ENCODE data around the gene DNAJC6.
"Not testable (repeated sequence)": the region's sequence is repeated elsewhere in the genome, so short reads cannot be mapped to it uniquely, and the experiment has no call there.

The DNAJC6 gene

DNA sequence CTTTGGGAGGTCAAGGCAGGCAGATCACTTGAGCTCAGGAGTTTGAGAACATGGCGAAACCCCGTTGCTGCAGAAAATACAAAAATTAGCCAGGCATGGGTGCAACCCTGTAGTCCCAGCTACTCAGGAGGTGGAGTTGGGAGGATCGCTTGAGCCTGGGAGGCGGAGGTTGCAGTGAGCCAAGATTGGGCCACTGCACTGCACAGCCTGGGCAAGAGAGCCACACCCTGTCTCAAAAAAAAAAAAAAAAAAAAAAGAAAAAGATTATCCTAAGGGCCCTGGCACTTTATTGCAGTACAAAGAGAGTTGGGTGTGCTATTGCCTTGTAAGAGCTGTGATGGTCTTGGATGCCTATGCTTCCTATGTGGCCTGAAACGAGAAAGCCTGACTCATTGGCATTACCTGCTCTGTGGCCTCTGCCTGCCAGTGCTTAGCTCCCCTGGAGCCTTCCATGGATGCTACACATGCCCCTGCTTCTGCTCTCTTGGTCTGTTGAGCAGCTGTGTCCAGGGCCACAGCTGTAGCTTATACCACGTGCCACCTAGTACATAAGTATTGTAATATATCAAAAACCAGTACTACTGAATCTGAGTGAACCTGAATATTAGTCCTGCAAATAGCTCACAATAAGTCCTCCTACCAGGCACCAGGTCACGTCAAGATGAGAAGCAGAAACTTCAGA, 45.8 kb downstream of the DNAJC6 start:
- DNase-seq (ENCODE audit: low read depth in 2 of 2): no peak

DNA sequence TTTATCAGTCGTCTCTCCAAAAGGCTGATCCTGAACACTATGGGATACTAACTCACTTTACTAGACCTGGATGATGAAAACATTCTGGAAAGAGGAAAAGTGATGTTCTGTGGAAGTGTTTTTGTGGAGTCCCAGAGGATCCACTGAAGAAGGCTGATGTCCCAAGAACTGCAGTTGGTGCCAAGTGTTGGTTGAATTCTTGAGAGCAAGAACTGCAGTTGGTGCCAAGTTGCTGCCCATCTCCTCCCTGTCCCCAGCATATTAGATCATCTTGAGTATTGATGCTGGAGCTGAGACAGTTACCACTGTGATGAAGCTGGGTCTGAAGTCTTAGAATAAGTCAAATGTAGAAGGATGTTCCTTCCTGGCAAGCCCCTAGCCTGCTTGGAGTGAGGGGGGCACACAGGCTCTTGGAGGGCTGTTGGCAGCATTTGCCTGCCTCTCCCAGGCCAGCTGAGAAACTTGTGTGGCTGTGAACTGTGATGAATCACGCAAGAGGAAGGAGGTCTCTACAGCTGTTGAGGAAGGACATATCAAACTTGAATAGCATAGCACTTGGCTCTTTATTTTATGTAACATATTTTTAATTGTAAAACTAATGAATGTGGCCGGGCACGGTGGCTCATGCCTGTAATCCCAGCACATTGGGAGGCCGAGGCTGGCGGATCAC, 48.1 kb downstream of the DNAJC6 start:
- no peak for DNase-seq (ENCODE audit: low read depth in 2 of 2)

DNA sequence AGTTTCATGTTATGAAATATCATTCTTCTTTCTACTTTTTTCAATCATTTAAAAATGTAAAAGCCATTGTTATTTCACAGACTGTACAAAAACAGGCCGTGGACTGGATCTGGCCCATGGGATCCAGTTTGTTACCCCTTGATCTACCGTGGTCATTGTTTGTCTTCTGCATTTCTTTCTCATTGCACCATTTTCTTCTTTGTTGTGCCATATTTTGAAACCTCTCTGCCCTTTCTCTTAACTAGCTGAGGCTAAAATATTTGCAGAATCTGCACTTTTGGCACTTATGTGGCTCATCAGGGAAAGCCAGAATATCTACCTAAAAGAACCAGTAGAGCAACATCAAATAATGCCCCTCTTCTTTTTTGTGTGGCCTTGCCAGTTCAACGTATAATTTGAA, 50.5 kb downstream of the DNAJC6 start:
- DNase-seq (ENCODE audit: low read depth in 2 of 2): no peak

DNA sequence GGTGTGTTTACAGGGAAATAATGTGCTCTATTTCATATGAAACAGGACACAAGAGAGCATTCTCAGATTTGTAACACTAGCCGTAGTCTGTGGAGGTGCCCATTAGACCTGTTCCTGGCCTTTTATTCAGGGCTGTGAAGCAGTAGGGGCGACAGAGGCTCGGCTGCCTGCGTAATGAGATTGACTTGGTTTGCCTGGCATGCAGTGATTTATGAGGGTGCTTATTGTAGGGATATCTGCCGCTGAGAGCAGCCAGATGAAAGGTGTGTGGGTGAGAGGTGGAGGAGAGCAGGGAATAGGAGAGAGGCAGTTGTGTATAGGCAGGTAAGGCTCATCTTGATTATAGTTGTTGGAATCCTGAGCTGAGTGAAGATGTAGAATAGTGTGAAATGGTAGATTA, 51.3 kb downstream of the DNAJC6 start:
- DNase-seq (ENCODE audit: low read depth in 2 of 2): no peak

DNA sequence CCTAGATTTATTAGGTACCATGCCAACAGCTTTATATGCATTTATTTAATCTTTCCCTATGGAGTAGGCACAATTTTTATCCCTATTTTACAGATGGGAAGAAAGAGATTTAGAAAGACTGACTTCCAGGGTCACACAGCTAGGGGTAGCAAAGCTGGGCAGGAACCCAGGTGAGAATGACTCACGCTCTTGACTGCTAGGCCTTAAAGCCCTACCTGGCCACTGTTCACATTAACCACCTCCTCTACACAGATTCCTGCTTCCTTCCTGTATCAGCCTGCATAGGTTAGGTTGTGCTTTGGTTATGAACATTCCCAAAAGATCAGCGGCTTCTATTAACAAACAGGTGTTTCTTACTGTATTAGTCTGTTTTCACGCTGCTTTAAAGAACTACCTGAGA, 53.2 kb downstream of the DNAJC6 start:
- no peak for DNase-seq (ENCODE audit: low read depth in 2 of 2)

DNA sequence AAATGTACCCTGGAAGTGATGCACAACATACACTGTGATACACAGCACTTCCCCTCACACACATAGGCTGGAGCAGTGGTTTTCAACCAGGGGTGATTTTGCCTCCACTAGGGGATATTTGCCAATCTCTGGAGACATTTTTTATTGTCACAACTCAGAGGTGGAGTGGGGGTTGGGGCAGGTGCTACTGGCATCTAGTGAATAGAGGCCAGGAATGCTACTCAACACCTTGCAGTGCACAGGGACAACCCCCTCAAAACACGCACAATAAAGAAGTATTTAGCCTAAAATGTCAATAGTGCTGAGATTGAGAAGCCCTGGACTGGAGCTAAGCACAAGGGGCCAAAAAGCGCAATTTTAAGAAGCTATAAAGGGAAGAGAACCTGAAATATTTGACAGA, 54.1 kb downstream of the DNAJC6 start:
- no peak for DNase-seq (ENCODE audit: low read depth in 2 of 2)

DNA sequence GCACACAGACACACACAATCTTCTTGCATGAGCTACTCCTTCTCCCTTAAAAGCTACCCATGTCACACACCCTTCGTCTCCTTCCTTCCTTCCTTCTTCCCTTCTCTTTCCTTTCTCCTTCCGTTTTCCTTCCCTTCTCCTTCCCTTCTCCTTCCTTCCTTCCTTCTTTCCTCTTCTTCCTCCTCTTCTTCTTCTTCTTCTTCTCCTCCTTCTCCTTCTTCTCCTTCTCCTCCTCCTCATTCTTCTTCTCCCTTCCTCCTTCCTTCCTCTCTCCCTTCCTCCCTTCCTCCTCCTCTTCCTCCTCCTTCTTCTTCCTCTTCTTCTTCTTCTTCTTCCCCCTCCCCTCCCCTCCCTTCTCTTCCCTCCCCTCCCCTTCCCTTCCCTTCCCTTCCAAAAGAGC, 59.1 kb downstream of the DNAJC6 start:
- DNase-seq (ENCODE audit: low read depth in 2 of 2): no peak

DNA sequence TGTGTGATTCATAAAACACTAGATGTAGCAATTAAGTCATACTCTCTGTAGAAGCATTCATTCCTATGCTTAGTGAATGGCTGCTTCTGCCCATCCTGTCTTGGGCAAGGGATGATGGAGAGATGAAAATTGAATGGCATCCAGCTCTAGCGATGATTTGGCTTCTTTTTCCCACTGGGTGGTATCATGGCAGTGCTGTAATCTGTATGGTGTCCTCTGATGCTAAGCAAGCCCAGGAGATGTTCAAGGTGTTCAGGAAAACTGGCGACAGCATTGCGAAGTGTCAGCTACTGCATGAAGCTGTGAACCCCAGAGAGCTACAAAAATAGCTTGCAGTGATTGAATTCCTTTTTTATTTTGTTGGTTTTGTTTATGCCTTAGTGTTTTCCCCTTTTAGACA, 62.2 kb downstream of the DNAJC6 start:
- no peak for DNase-seq (ENCODE audit: low read depth in 2 of 2)

DNA sequence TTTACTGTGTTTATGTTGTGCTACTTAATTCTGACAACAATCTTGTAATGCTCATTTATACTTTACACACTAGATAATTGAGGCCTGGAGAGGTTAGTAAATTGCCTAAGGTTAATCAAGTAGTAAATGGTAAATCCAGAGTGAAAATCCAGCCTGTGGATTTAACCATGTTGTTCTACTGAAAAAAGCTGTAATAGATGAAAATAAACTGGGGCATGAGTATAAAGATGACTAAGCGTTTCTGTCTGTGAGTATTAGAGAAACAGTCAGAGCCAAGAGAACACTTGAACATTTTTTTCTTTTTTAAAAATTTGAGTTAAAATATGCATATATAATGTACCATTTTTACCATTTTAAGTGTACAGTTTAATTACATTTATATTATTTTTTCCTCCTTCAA, 63.2 kb downstream of the DNAJC6 start:
- no peak for DNase-seq (ENCODE audit: low read depth in 2 of 2)

DNA sequence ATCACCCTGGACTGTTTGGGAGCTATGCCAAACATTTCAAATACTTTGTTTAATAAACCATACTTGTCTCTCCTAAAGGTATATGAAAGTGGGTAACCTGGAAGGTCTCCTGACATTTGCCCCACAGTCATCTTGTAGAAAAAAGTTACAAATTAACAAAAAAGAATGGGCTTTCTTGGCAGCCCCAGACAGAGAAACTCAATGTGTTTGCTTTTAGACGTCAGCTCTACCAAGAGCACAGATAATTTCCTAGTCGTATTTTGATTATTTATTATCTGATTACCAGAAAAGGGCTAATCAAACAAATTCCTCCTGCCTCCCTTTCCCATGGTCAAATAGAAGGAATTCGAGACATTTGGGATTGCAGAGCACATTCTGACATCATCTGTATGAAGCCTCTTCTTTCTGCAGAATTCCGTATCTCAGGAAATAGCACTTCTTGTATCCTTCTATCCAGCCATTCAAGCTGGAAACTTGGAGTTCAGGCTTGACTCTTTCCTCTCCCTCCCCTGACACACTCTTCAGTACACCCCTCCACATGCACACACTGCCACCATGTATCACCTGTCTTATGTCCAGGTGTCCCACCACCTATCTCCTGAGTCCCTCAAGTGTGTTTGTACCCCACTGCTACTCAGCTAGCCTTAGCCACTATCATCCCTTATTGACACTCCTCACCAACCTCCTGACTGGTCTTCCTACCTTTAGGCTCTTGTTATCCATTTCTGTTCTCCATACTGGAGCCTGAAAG, 68.3 kb downstream of the DNAJC6 start:
- DNase-seq (ENCODE audit: low read depth in 2 of 2): no peak

DNA sequence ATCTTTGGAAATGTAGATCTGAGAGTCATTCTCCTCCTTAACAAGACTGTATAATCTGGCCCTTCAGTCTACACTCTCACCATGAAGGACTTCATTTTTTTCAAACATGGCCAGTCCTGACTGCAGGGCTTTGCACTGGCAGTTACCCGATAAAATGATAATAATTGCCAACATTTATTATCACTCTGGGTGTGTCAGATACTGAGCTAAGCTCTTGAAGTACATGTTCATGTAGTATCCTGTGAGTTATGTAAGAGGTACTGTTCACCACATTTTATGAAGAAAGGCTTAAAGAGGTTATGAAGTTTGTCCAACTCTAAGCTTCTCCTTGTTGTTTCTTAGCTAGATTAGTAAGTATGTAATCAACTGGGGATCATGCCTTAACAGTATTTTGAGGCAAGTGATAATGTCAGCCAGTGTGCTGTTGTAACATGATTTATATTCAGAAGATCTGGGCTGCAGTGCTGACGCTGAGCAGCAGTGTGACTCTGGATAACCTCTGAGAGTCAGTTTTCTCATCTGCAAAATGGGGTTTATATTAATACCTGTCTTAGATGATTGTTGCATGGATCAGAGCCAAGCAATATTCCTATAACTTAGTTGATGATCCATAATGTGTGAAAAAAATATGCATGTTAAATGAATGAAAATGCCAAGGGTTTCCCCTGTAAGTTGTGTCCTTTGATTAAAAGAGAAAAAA, 69.1 kb downstream of the DNAJC6 start:
- no peak for DNase-seq (ENCODE audit: low read depth in 2 of 2)

DNA sequence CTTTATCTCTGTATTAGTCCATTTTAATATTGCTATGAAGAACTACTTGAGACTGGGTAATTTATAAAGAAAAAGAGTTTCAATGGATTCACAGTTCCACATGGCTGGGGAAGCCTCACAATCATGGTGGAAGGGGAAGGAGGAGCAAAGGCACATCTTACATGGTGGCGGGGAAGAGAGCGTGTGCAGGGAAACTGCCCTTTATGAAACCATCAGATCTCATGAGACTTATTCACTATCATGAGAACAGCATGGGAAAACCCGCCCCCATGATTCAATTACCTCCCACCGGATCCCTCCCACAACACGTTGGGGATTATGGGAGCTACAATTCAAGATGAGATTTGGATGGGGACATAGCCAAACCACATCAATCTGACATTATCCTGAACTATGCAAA, 75.1 kb downstream of the DNAJC6 start:
- not testable (repeated sequence) for DNase-seq (ENCODE audit: low read depth in 2 of 2)

DNA sequence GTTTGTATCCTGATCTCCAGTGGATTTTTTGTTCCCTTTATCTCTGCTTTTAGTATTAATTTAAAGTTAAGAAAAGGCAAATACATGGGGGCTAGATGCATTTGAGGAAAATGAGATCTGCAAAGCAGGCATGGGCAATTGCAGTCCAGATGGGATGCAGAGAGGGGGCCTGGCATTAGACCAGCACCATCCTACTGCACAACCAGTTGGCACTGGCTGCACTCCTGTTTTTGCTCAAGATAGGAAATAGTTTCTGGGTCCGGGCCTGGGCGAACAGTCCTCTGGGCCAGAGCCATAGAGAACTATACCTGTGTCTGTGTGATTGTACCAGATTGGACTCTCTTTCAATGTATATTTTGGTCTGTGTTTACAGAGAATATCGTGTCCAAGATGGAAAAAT, 77.1 kb downstream of the DNAJC6 start:
- no peak for DNase-seq (ENCODE audit: low read depth in 2 of 2)

DNA sequence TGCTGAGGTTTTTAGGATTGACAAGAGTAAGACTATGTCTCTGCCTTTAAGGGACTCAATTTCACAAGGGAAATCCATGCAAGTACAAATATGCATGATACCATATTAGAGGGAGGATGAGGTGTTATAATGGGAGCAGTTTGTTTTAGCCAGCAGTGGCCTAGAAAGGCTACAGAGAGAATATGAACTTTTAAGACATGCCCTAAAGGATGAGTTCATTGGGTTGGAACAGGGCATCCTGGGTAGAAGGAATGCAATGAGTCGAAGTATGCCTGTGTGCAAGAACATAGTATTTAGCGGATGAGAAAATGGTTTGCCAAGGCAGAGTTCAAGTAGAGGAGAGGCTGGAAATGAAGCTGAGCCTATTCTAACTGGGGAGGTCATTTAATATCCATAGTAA, 78.5 kb downstream of the DNAJC6 start:
- no peak for DNase-seq (ENCODE audit: low read depth in 2 of 2)

DNA sequence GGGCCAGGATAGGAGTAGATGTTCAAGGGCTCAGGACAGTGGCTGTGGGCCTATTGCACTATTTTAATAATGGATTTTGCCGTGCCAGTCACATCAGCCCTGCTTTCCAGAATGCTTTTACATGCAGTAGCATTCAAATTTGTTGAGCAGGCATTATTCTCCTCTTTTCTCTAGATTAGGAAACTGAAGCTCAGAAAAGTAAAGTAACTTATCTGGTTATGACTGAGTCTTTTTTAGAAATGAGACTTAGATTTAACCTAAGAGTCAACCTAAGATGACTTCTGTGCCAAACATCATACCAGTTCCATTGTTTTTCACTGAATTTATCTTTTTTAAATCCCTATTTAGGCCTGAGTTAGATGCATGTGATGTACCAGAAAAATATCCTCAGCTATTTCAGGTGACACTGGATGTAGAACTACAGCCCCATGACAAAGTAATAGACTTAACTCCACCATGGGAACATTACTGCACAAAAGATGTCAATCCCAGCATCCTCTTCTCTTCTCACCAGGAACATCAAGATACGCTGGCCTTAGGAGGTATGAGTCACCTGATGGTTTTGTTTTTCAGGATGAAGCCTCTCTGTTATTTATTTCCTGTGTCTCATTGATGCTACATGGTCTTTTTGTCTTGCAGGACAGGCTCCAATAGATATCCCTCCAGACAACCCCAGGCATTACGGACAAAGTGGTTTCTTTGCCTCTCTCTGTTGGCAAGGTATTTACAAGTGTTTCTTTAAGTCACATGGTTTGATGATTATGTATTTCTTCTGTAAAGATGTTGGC, 79.8 kb downstream of the DNAJC6 start:
- DNase-seq (ENCODE audit: low read depth in 2 of 2): no peak

DNA sequence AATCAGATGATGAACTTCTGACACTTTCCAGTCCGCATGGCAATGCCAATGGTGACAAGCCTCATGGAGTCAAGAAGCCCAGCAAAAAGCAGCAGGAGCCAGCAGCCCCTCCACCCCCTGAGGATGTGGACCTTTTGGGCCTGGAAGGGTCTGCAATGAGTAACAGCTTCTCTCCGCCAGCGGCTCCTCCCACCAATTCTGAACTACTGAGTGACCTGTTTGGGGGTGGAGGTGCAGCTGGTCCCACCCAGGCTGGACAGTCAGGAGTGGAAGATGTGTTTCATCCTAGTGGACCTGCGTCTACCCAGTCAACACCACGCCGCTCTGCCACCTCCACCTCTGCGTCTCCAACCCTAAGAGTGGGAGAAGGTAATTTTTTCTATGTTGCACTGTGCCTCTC, 83.2 kb downstream of the DNAJC6 start:
- DNase-seq (ENCODE audit: low read depth in 2 of 2): no peak

DNA sequence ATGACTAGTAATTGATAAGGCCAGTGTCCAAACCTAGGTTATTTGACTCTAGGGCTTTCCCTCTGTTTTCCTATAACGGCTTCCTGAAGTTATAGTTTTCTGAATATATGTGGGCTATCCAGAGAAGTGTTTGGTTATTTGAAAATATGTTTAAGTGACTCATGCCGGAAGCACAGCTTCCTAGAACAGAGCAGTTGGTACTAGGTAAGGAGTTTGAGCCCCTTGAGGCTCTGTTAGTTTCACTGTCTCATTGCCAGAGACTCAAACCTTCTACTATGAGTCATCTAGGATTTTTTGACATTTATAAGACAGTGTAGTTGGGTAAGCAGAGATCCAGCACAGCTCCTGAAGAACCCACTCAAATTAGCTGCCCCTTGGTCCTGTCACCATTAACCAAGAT, 84.0 kb downstream of the DNAJC6 start:
- DNase-seq (ENCODE audit: low read depth in 2 of 2): no peak

DNA sequence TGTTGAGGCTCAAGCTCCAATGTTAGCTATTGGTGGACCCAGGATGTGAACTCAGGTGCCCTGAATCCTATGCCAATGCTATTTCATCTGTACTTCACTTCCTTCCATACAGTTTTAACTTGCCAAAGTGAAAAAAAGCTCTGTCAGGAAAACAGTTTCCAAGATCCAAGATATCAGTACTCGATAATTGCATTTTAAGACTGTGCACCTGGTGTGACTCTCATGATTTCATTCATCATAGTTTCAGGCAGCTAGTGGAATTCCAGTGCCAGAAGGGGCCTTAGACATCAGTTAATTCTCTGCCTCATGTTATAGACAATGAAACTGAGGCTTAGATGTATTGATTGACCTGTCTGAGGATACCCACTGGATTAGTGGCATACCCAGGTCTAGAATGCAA, 84.6 kb downstream of the DNAJC6 start:
- DNase-seq (ENCODE audit: low read depth in 2 of 2): no peak

DNA sequence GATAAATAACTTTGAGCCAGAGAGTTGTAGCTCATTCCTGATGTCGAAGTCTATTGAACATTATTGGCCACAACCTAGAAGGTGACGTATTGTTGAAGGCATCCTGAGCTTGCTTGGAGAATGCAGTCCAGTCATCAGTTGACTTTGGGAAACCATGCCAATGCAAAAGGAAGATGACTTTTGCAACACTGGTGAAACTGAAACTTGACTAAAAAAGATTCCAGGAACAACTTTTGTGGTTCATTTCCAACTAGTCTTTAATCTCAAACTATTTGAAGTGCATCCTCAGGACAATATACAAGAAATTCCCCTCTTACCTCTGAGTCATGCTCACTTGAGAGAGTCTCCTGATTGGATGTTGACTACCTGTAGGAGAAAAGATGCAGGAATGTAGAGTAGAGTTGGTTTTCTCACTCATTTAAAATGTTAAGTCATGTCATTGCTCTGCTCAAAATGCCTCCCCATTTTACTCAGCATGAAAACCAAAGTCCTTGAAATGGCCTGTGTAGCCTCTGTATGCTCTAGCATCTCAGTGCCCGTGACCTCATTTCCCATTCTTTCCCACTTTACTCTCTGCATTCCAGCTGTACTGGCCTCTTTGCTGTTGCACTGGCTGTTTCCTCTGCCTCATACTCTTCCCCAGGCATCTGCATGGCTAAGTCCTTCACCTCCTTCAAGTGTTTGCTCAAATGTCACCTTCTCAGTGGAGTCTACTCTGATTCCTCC, 86.7 kb downstream of the DNAJC6 start:
- DNase-seq (ENCODE audit: low read depth in 2 of 2): no peak

DNA sequence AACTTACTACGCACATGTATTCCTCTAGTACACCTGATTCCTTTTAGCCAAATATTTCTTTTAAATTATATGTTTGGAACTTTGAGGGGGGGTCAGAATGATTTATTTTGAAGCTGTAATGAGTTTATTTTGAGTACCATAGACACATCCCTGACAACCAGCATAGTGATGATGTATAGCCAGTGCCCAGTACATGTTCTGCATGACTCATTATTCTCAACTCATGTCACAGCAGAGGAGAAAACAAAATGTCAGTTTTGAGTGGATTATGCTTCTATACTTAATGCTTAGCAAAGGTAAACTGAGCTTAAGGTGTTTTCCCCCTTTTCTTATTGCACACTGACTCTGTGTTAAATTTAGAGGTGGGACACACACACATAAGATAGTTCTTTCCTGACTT, 88.7 kb downstream of the DNAJC6 start:
- DNase-seq (ENCODE audit: low read depth in 2 of 2): no peak

DNA sequence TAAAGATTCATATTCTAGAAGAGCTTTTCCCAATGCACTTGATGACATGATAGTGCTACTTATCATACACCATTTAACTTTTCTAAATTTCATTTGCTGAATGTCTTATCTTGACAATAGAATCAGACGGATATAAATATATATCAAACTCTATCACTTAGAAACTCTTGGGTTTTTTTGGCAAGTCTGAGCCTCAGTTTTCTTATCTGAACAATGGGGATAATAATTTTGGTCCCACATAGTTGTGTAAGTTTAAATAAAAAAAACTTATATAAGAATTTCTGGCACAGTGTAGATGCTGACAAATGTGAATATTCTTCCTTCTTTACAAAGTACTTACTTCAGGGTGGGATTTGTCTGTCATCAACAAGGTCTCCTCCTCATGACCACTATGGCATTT, 89.7 kb downstream of the DNAJC6 start:
- DNase-seq (ENCODE audit: low read depth in 2 of 2): no peak
